GM21390 (cell line): Measurements from ENCODE around the gene TSPO.

Experiments
- ATAC-seq: cut with Tn5 transposase; IDR thresholded peaks from one replicate; pipeline ENCODE4 v1.9.1; 2021; ENCODE audit not compliant: unreplicated experiment

Gene TSPO

DNA sequence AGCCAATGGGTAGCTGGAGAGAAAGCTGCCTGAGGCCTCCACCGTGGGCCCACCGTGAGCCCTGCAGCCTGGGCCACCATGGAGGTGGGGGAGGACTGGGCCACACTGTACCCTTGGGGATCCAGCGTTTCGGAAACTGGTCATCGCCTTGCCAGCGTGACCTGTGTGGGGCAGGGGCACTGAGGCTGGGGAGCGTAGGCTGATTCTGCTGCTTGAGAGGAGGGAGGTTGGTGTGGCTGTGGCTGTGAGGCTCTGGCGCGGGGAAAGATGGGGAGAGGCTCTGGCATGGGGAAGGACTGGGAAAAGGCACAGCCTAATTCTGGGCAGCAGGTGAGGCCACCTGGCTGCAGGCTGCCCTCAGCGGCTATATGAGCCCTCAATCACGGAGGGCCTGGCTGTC is 48.2 kb downstream of the TSPO start:
- no peak for ATAC-seq

DNA sequence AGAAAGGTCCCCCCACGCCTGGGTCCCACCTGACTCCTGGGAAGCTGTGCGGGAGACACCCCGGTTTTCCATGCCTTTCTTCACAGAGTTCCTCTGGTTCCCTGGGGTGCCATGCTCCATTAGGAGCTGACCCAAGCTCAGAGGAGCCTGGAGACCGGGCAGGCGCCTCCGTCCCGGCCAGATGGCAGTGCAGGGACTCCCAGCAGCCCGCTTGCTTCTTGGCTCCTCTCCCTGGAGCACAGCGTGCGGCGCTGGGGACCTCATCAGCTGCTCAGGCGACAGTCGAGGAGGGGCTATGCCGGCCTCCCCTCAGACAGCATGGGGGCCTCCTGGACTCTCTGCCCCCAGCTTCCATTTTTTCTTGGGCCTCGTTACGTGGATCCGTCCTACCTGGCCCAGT is 48.7 kb downstream of the TSPO start:
- no peak for ATAC-seq

DNA sequence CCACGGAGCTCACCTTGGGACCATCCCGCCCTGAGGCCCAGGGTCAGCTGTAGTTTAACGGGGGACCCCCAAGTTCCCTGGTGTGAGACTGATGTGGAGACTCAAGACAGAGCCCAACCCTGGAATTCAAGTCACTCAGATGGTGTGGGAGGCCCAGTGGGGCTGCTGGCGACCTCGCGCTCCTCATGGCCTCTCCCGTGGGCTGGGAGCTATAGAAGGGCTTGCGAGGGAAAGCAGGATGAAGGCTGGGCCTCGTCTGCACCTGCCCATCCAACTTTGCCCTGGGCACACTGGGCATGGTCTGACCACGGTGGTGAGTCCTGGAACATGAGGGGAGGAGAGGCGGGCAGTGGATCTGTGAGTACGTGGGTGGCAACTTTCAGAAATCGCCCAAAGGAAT is 49.2 kb downstream of the TSPO start:
- ATAC-seq: no peak

DNA sequence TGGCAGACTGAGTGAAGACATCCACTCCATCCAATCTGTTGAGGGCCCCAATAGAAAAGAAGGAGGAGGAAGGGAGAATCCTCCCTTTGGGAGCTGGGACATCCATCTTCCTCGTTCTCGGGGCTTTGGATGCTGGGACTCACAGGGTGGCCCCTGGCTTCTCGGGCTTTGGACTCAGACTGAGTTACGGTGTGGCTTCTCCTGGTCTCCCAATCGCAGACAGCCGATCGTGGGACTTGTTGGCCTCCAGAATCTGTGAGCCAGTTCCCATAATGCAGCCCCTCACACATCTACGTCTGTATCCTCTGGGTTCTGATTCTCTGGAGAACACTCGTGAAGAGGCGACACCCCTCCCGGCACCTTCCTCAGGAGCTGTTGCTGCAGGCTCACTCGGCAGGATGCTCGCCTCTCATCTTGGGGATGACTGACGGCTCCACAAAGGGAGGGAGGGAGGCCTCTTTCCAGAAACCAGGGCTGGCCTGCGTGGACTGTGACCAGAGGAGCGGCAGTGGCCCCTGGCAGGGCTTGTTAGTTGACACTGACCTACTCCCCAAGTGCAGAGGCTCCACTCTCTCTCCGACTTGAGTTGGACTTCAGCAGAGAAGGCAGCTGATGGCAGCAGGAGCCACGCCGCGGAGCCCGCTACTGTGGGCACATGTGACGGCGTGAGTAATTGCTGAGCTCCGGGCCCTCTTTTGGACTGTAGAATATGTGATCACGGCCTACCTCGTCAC is 50.3 kb downstream of the TSPO start:
- ATAC-seq: no peak

DNA sequence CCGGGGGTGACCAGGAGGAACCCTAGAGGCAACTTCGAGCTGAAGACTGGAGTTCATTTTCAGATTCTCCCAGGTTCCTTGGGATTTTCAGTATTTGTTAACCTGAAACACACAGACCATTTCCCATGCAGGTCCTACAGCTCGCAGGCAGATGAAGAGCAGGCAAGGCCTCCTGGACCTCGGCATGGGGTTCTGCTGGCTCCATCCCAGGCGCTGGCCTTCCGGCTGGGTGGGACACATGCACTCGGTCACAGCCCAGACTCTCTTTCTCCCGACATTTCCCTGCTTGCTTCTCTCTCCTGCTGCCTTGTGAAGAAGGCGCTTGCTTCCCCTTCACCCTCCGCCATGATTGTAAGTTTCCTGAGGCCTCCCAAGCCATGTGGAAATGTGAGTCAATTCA is 51.0 kb downstream of the TSPO start:
- ATAC-seq: no peak

DNA sequence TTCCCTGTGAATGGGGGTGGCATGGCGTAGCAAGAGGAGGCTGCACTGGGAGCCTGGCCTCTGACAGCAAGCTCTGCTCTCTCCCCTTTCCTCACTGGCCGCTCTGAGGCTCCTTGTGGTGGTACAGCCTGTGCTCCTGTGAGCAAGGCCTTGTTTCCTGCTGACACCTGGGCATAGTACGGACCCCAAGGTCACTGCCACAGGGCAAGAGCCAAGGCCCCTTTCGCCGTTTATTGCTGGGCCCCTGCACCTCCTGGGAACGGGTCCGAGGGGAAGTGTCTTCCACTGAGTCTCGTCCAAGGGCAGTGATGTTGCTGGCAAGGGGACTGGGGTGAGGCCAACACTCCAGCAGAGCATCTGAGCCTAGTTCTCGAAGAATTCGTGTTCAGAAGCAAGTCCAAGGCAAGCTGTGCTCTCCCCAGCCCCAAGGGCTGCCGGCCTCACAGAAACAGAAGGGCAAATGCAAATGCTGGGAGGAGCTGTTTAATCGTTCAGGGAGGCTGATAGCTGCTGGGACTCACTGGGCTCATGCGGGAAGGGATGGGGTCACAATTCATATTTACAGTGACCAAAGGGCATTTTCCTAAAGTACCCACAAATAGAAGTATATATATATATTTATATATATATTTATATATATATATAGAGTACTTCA is 51.5 kb downstream of the TSPO start:
- ATAC-seq: no peak

DNA sequence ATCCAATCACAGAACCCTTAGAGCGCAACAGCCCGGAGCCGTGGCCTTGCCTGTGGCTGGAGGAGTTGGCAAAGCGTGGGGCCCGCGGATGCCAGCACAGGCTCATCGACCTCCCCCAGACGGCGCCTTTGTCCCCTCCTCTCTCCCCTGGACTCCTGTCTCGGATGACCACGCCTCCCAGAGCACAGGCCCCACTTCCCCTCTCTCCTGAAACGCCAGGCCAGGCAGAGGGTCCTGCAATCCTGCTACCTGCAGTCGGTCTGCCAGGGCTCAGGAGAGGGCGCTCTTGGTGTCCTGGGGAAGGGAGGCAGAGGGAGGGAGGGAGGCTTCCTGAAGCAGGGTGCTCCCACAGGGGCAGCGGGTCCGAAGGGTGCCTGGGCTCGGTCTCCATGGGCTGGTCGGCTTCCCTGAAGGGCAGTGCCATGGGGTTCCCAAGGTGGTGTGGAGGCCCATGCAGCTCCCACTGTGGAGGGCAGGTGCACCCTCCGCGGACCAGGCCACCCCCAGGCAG is 52.2 kb downstream of the TSPO start:
- no peak for ATAC-seq

DNA sequence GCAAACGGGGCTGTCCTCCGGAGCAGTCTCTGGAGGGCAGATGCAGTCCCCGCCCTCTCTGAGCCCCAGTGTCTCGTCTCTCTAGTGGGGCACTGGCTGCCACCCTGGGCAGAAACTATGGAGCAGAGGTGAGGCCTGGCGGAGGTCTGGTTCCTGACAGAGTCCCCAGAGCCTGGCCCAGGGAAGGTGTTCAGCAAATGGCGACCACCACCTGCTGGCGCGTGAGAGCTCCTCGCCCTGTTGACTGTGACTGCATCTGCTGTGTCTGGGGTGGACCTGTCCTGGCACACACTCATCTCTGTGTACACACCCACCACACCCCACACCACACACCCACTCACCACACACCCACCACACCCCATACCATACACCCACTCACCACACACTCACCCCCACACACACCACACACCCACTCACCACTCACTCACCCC is 53.9 kb downstream of the TSPO start:
- no peak for ATAC-seq

DNA sequence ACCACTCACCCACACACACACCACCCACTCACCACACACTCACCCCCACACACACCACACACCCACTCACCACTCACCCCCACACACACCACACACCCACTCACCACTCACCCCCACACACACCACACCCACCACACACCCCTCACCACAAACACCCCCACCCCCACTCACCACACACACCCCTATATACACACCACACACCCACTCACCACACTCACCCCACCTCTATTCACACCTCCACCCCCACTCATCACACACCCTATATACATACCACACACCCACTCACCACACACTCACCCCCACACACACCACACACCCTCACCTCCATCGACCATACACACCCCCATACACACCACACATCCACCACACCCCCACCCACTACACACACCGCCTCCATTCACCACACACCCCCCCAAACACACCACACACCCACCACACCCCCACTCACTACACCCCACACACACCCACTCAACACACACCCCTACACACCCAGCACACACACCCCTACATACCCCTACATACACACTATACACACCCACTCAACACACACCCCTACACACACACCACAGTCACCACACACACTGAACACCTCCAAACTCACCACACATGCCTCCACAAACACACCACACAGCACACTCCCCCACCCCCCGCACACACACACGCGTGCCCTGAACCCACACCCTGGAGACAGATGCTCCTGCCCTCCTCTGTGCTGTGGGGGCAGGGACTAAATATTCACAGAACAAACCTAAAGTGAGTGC is 54.6 kb downstream of the TSPO start:
- no peak for ATAC-seq

DNA sequence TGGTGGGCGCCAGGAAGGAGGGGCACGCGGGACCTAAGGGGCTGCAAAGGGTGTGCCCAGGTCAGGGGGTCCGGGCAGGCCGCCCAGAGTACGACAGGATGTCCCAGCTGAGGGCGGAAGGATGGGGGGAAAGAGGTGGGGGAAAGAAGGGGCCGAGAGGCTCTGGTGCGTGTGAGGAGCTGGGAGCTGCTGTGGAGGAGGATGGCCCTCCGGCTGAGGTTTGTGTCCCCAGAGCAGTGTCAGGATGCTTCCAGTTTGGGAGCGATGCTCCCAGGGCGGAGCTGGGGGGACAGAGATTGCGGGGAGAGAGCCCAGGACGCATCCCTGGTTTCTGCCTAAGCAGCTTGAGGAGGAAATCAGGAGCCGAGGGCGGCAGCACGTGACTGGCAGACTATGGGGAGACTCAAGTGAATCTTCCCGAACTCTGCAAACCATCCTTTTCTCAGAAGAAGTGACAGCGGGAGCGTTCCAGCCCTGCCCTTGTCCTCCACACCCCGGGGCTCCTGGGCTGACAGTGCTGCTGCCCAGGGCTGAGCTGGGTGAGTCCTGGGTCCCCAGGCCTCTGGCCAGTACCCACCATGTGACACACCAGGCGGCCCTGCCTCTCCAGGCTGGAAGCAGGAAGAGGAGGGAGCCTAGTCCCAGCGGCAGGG is 55.3 kb downstream of the TSPO start:
- no peak for ATAC-seq

DNA sequence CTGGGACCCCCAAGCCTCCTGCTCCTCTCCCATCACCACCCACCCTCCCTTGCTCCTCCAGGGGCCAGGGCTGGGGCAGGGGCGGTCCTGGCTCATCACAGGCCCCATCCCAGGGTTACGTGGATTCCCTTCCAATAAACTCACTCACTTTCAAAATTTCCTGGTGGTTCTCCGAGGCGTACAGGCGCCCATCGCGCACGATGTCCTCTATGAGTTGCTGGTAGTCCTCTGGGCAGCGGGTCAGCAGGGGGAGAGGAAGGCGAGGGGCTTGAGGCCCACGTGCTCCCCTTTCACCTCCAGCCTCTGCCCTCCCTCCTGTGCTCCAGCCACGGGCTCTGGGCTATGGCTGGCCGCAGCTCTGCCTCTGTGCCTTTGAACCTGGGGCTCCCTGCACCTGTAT is 56.0 kb downstream of the TSPO start:
- no peak for ATAC-seq

DNA sequence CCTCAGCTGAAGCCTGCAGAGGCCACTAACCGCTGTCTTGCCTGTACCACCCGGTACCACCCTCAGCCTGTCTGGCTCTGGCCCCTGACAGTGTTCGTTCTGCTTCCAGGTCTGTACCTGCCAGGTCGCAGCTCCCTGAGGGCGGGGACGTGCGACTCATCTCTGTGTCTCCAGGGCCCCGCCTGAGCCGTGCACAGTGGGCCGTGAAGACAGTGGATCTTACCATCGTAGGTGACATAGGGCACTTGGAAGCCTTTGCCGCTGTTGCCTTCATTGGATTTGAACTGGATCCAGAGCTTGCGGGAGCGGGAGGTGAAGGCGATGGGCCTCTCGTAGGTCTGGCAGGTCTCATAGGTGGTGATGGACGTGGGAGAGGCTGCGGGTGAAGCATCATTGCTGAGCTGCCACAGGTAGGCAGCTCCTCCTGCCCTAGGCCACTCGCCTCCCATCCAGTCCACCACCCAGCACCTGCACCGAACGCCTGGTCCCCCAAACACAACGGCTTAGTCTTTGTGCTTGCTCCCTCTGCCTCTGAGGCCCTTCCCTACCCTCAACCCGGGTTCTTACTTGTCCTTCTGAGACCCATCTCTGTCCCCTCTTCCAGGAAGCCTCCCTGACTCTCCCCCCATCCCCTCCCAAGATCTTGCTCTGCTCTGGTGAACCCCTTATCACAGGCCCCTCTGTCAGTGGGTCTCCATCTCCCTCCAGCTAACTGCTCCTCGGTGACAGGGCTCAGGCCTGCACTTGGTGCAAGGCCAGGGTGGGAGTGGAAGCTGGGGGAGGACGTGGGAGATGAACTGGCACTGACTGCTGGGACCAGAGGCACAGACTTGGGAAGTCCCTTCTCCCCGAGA is 56.7 kb downstream of the TSPO start:
- no peak for ATAC-seq

DNA sequence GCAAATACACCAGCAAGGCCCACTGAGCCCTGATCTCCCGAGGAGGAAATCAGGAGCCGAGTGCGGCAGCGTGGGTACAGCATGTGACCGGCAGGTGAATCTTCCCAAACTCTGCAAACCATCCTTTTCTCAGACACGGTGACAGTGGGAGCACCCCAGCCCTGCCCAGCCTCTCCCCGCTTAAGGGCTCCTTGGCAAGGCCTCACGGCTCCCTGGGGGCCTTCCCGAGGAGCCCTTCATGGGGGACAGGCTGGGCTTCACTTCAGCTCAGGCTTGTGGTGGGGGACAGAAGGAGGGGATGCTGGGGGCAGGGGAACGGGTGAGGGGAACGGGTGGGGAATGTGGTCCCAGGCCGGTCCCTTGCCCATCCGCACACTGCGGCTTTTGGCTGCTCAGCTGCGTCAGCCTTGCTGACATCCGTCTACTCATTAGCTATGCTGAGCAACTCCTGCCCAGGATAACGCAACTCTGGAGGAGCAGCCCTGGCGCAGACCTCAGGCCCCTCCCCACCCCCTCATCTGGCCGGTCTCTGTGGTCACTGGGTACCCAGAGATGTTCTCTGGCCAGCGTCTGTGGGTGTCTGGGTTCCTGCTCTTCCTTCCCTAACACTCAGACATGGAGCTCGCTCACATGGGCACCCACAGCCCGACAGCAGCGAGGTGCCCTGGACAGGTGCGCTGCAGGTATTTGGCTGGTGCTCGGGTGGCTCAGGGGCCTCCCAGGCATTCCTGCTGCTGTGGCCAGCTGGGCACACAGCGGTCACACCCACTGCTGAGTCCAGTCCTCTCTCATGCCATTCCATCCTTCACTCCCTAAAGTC is 57.6 kb downstream of the TSPO start:
- ATAC-seq: no peak

DNA sequence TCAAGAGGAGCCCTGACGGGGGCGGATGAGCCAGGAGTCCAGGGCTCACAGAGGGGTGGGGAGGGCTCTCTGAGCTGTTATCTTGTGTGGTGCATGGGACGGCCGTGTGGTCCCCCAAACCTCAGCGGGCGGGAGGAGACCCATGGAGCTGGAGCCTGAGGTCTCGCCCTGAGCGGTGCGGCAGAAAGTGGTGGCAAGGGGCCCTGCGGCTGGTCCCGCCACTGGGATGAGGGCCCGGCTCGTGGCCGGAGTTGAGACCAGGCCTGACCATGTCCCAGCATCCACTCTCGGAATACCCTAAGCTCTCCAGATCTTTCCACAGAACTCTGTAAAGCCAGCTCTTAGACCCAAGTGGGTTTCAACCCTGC is 58.1 kb downstream of the TSPO start:
- no peak for ATAC-seq

DNA sequence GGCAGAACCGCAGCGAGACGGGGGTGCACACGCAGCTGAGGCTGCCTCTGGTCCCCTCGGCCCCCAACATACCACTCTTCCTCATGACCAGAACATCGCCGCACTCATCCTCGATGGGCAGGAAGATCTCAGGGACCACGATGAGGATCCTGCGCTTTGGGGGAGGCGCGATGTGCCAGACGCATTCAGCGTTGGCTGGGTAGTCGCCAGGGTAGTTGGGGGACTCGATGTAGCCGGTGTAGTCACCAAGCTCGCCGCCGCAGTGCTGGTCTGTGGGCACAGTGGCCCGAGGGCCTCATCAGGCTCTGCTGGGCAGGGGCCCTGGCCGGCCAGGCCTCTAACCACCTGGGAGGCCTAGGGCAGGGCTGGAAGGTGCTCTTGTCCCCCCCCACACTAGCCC is 58.6 kb downstream of the TSPO start:
- no peak for ATAC-seq

DNA sequence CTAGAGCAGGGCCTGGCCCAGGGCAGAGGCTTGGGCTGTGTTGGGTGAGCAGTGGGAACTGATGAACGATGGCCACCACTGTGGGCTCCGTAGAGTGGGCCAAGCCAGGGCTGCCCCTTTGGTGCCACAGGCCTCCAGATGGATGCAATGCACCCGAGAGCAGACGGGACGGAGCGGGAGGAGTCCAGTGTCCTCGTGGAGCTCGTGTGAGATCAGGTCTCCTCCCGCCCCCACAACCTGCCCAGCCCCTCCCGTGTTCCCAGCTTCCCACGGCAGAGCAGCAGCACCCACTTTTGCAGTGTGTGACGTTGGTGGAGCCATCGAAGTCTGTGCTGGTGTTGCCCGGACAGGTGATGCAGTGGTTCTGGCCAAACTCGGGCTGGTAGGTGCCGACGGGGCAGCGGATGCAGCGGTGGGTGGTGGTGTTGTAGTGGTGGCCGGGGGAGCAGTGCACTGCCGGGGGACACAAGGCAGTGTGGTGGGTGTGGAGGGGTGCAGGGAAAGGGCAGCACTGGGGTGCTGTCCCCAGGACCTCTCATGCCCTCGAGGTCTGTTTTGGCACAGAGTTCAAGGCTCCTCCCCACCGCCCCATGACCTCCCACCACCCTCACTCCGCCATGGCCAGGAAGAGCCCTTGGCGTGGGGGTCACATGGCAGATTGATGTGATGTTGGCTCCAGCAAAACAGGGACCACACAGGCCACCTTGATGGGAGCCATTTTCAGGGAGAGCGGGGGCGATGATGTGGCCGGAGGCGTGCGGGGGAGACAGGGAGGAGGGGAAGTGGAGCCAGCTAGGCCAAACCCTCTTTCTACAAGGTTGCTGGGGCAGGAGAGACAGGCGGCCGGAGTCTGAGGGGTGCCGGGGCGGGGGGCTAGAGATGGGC is 59.5 kb downstream of the TSPO start:
- no peak for ATAC-seq

DNA sequence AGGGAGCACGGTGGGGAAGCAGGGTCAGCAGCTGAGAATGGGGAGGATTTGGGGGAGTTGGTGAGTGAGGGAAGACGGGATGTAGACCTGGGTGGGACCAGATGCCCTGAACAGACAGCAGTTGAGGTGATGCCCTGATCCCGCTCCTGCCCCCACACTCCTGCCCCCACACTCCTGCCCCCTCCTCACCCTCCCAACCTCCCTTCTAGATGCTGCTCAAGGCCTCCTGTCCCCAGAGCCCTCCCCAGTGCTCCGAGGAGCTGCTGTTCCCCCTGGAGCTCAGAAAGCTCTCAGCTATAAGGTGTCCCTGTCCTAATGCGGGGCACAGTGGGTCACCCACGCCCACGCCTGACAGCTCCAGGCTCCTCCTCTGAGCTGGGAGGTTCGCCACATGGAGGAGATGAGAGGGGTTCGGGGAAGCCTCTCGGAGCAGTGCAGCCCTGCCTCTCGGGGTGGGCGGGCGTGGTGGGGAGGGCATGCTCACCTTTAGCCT is 60.6 kb downstream of the TSPO start:
- no peak for ATAC-seq

DNA sequence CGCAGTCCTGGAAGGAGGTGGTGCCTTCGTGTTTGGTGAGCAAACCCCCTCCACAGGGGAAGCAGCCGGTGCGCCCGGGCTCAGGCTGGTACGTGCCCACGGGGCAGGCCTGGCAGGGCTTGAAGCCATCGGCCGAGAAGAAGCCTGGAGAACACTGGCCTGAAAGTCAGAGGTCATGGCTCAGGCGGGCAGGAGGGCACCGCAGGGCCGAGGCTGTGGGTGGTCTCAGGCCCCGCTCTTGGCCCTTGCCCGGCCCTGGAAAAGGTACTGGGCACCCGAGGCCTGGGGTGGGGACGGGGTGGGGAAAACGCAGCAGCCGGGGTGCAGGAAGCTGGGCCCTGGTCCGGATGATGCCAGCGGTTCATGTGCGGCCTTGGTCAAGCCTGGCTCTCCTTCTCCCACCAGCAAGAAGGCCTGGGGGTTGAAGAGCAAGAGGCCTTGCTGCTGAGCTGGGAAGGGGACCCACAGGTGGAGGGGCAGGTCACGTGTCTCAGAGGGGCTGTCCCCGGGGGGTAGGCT is 61.1 kb downstream of the TSPO start:
- no peak for ATAC-seq
